Testis (tissue), 2 donors: ENCODE data around the gene SLC7A6.

Source experiments
- POLR2A ChIP-seq: fragments of 450-650 bp; IDR thresholded peaks from one replicate; pipeline ENCODE4 v1.6.1; 2017; ENCODE audit warnings: antibody characterized with exemption, mild to moderate bottlenecking, moderate library complexity
- TF ChIP-seq, protein P1 (sequence below), 3 experiments: fragments of 450-650 bp in 2 of 3; fragments of 200-600 bp in 1 of 3; sonication (generic) in 1 of 3; IDR thresholded peaks; one replicate each; pipeline ENCODE4 v1.5.1; 2016 to 2019; ENCODE audit warnings: antibody characterized with exemption in 3 of 3, mild to moderate bottlenecking in 2 of 3, moderate library complexity in 1 of 3

DNA sequence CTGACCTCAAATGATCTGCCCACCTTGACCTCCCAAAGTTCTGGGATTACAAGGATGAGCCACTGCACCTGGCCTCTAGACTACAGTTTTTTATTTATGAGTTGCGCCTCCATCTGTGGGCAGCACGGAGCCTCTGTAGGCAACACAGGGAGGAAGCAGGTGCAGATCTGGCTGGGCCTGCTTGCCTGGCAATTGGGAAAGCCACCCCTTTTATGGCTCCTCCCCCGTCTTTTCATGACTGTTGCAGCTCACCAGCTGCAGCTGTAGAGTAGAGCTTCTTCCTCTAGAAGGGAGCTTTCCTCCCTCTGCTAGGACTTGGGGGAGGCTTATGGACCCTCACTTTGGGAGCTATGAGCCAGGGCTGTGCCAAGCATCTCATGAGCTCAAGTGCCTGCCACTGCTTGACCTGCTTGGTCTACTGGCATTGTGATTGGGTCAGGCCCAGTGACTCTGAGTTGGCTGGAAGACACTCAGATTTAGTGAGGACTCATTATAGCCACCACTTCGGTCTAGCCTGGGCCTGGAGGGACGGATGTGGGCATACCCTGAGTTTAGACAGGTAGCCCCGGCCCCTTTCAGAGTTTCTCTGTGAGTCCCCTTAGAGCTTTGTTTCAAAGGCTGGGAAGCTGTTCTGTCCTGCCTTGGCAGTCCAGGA is 6.9 kb upstream of the SLC7A6 start:
- TF ChIP-seq, protein P1, sequence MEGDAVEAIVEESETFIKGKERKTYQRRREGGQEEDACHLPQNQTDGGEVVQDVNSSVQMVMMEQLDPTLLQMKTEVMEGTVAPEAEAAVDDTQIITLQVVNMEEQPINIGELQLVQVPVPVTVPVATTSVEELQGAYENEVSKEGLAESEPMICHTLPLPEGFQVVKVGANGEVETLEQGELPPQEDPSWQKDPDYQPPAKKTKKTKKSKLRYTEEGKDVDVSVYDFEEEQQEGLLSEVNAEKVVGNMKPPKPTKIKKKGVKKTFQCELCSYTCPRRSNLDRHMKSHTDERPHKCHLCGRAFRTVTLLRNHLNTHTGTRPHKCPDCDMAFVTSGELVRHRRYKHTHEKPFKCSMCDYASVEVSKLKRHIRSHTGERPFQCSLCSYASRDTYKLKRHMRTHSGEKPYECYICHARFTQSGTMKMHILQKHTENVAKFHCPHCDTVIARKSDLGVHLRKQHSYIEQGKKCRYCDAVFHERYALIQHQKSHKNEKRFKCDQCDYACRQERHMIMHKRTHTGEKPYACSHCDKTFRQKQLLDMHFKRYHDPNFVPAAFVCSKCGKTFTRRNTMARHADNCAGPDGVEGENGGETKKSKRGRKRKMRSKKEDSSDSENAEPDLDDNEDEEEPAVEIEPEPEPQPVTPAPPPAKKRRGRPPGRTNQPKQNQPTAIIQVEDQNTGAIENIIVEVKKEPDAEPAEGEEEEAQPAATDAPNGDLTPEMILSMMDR (IDR thresholded peaks at IDR 0.05) = no peak
- no peak for TF ChIP-seq POLR2A
